Esophagus (tissue), 2 donors: Measurements from ENCODE around the gene CENPVL2. TPM values are rescaled to one million over a fixed set of nuclear protein-coding genes. Genes with fewer than 3 reads are reported as not detected.
"Not testable (repeated sequence)": the region's sequence is repeated elsewhere in the genome, so short reads cannot be mapped to it uniquely, and the experiment has no call there.

Source experiments
- H3K27ac ChIP-seq, 2 donors: one replicate each; pipeline ENCODE4 v1.5.1; 2013; ENCODE audit warnings: low read depth in 2 of 2, mild to moderate bottlenecking in 2 of 2, inconsistent platforms in 1 of 2, low read length in 1 of 2, moderate library complexity in 1 of 2
- H3K27me3 ChIP-seq, 2 donors: one replicate each; pipeline ENCODE4 v1.6.1; 2013; ENCODE audit warnings: low read length in 2 of 2, control low read depth in 1 of 2, mild to moderate bottlenecking in 1 of 2; ENCODE audit not compliant: insufficient read depth in 2 of 2, control insufficient read depth in 1 of 2
- H3K36me3 ChIP-seq, 2 donors: one replicate each; pipeline ENCODE4 v1.6.1; 2013; ENCODE audit warnings: low read length in 1 of 2; ENCODE audit not compliant: control insufficient read depth in 2 of 2, insufficient read depth in 2 of 2
- H3K4me1 ChIP-seq, 2 donors: one replicate each; pipeline ENCODE4 v1.6.1; 2013; ENCODE audit warnings: low read length in 1 of 2; ENCODE audit not compliant: control insufficient read depth in 2 of 2, insufficient read depth in 2 of 2
- H3K4me3 ChIP-seq, 2 donors: one replicate each; pipeline ENCODE4 v1.5.1; 2013; ENCODE audit warnings: low read length in 2 of 2, mild to moderate bottlenecking in 2 of 2, low read depth in 1 of 2, moderate library complexity in 1 of 2
- H3K9me3 ChIP-seq, 2 donors: one replicate each; pipeline ENCODE4 v1.6.1; 2013; ENCODE audit warnings: mild to moderate bottlenecking in 2 of 2, low read depth in 1 of 2, low read length in 1 of 2, moderate library complexity in 1 of 2; ENCODE audit not compliant: control insufficient read depth in 2 of 2, insufficient read depth in 1 of 2
- WGBS, 2 donors: extraction: QIAGEN DNeasy Blood & Tissue Kit; methylation state at CpG; one replicate each; pipeline ENCODE4 v1.1.7; 2013; 5-methylcytosine and 5-hydroxymethylcytosine counted together
- polyA plus RNA-seq, 2 donors: library from polyadenylated mRNA; stranded (reverse); fragments of 200-250 nt; gene quantifications; one replicate each; pipeline ENCODE4 v1.2.3, GENCODE V29; 2013
- donor health status: healthy with polysubstance abuse.
- donor health status: Bipolar disorder and iron deficiency.

Gene CENPVL2
- polyA plus RNA-seq: not detected

- not testable (repeated sequence) for H3K27ac ChIP-seq
Observed at GRCh38 chrX:51682720-51683062, at the start of gene CENPVL2. Gene CENPVL2, minus strand, starts transcription at chrX:51682831. Its CDS starts 0 bp downstream, at chrX:51682831.

DNA sequence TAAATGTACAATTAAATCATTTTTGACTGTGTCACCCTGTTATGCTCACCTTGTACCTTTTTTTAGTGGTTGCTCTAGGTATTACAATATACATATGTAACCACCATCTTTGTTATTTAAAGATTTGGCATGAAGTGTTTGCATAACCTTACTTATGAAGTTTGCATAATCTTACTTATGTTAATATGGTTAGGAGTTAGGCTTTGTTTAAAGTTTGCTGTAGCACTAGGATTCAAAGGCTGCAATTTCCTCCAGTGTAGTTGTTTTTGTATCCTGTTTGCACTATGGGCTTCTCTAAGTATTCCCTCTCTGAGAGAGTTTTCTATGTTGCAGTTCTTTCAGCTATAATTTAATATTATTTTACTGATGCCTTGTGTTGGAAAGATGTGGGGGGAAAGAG is 45.6 kb upstream of the CENPVL2 start:
- H3K27me3 ChIP-seq: peaks cover 0 to 2% of the 10 kb centered on the region in 2 donors
- no peak overlapping the region for H3K4me3 ChIP-seq
- no peak overlapping the region for H3K27ac ChIP-seq
- no peaks in the 10 kb centered on the region for H3K4me1 ChIP-seq
- no peaks in the 10 kb centered on the region for H3K9me3 ChIP-seq
- no peaks in the 10 kb centered on the region for H3K36me3 ChIP-seq

More at GRCh38 chrX:51682720-51683062, at the start of gene CENPVL2:
- H3K27me3 ChIP-seq, H3K4me3 ChIP-seq, H3K4me1 ChIP-seq, H3K9me3 ChIP-seq, H3K36me3 ChIP-seq: not testable (repeated sequence)
- no CpG with 5 or more reads among the region's 30 CpGs for WGBS, 2 donors

GRCh38 chrX:51712943-51713647 is 30.5 kb upstream of the CENPVL2 start:
- H3K27ac ChIP-seq, H3K36me3 ChIP-seq, H3K27me3 ChIP-seq, H3K4me1 ChIP-seq, H3K9me3 ChIP-seq, H3K4me3 ChIP-seq: not testable (repeated sequence)
- WGBS, 2 donors: no CpG with 5 or more reads among the region's 18 CpGs

DNA sequence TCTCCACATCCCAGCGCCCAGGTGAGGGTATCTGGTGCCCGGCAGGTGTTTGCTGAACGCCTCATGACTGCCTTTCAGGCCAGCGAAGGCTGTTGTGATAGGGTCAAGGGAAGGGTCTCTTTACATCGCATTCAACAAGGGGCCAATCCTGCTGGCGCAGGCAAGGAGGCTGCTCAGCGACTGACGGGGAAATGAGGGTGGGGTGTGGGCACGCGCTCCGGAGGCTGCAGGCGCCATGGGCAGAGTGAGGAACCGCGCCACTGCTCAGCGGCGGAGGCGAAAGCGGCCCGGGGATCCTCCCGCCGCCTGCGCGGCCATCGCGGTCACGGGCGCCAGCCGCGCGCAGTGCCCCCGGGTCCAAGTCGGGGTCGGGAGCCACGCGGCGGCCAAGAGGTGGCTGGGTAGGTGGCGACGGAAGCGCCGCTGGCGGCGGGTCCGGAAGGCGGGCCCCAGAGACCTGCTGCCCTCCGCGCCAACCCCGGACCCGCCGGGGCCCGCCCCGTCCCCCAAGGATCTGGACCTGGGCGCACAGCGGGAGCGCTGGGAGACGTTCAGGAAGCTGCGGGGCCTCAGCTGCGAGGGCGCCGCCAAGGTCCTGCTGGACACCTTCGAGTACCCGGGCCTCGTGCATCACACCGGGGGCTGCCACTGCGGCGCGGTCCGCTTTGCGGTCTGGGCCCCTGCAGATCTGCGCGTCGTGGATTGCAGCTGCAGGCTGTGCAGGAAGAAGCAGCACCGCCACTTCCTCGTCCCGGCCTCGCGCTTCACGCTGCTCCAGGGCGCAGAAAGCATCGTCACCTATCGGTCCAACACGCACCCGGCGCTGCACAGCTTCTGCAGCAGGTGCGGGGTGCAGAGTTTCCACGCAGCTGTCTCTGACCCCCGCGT is 27.9 kb upstream of the CENPVL2 start, which contains the start of gene CENPVL1:
TSS of gene CENPVL1 (plus strand) at position 236 of the 888 bp plus-strand sequence. CDS start at position 236, 0 bp downstream.
- H3K9me3 ChIP-seq, H3K27ac ChIP-seq, H3K4me3 ChIP-seq, H3K27me3 ChIP-seq, H3K4me1 ChIP-seq, H3K36me3 ChIP-seq: not testable (repeated sequence)
- WGBS, 2 donors: no CpG with 5 or more reads among the region's 87 CpGs

DNA sequence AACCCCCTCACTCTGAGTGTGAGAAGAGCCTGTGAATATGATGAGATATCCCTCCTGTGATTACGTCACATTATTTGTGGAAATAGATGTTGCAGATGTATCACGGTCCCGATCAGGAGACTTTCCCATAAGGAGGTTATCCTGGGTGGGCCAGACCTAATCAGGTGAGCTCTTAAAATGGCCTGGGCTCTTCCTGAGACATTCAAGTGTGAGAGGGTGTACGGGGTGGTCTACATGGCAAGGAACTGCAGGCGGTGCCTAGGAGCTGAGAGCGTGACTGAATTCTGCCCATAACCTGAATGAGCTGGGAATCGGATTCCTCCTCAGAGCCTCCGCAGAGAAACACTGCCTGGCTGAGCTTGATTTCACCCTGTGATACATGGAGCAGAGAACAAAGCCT is 14.8 kb upstream of the CENPVL2 start:
- no peak overlapping the region for H3K4me3 ChIP-seq
- 86 to 89% methylated on average over 8 of the region's 8 CpGs for WGBS, 2 donors
- H3K27ac ChIP-seq: no peak overlapping the region
- no peaks in the 10 kb centered on the region for H3K9me3 ChIP-seq
- H3K27me3 ChIP-seq: peaks cover 0 to 6% of the 10 kb centered on the region in 2 donors
- no peaks in the 10 kb centered on the region for H3K4me1 ChIP-seq
- H3K36me3 ChIP-seq: no peaks in the 10 kb centered on the region

DNA sequence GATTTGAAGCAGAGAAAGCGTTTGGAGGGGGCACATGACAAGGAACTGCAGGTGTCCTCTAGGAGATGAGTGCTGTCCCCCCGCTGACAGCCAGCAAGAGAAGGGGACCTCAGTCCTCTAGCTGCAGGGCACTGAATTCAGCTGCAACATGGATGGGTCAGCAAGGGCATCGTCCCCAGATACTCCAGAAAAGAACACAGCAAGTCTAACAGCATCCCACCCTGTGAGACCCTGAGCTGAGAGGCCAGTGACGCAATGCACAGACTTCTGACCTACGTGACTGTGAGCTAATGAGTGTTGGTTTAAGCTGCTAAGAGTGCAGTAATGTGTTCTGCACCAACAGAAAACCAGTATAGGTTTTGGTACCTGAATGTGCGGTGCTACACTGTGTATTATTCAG is 11.6 kb upstream of the CENPVL2 start:
- H3K4me3 ChIP-seq: no peak overlapping the region
- no peak overlapping the region for H3K27ac ChIP-seq
- no peaks in the 10 kb centered on the region for H3K36me3 ChIP-seq
- no peaks in the 10 kb centered on the region for H3K9me3 ChIP-seq
- H3K4me1 ChIP-seq: no peaks in the 10 kb centered on the region
- WGBS, 2 donors: 73 to 78% methylated on average over 6 of the region's 6 CpGs
- H3K27me3 ChIP-seq: peaks cover 0 to 6% of the 10 kb centered on the region in 2 donors

DNA sequence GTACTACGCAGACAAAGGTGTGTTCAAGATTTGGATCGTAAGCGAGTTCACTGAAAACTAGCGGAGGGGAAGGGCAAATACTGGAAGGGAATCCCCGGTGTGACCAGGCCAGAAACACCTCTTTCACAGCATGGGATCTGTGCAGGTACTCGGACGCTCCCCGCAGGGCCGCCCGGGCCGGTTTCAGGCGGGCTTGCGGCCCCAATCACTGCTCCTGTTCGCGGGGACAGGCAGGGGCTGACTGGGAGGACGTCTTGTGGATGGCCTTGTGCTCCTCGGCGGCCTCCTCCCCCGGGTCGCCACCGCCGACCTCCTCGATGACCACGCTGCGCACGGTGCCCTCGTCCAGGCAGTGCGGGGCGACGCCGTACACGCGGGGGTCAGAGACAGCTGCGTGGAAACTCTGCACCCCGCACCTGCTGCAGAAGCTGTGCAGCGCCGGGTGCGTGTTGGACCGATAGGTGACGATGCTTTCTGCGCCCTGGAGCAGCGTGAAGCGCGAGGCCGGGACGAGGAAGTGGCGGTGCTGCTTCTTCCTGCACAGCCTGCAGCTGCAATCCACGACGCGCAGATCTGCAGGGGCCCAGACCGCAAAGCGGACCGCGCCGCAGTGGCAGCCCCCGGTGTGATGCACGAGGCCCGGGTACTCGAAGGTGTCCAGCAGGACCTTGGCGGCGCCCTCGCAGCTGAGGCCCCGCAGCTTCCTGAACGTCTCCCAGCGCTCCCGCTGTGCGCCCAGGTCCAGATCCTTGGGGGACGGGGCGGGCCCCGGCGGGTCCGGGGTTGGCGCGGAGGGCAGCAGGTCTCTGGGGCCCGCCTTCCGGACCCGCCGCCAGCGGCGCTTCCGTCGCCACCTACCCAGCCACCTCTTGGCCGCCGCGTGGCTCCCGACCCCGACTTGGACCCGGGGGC is 567 bp downstream of the CENPVL2 start:
- H3K4me1 ChIP-seq, H3K27me3 ChIP-seq, H3K9me3 ChIP-seq, H3K36me3 ChIP-seq, H3K4me3 ChIP-seq, H3K27ac ChIP-seq: not testable (repeated sequence)
- WGBS, 2 donors: no CpG with 5 or more reads among the region's 88 CpGs

GRCh38 chrX:51679689-51680433 is 2.8 kb downstream of the CENPVL2 start:
- WGBS, 2 donors: no CpG with 5 or more reads among the region's 18 CpGs
- H3K9me3 ChIP-seq: not testable (repeated sequence)

GRCh38 chrX:51665981-51666380 is 16.6 kb downstream of the CENPVL2 start:
- WGBS, 2 donors: 55 to 61% methylated on average over 5 of the region's 5 CpGs

More at GRCh38 chrX:51679689-51680433, 2.8 kb downstream of the CENPVL2 start:
- not testable (repeated sequence) for H3K4me3 ChIP-seq, H3K27me3 ChIP-seq, H3K27ac ChIP-seq, H3K4me1 ChIP-seq, H3K36me3 ChIP-seq

More at GRCh38 chrX:51665981-51666380, 16.6 kb downstream of the CENPVL2 start:
- H3K27ac ChIP-seq: no peak overlapping the region
- no peaks in the 10 kb centered on the region for H3K36me3 ChIP-seq
- no peaks in the 10 kb centered on the region for H3K9me3 ChIP-seq
- no peaks in the 10 kb centered on the region for H3K4me1 ChIP-seq
- H3K4me3 ChIP-seq: no peak overlapping the region
- no peaks in the 10 kb centered on the region for H3K27me3 ChIP-seq
